Measurements from ENCODE around the gene MAP4K4. TPM values are rescaled to one million over a fixed set of nuclear protein-coding genes. Genes with fewer than 3 reads are reported as not detected.

The MAP4K4 gene
- total RNA-seq, 4 donors from 2014 or later: 79.3 to 104 (median 95.0) TPM

DNA sequence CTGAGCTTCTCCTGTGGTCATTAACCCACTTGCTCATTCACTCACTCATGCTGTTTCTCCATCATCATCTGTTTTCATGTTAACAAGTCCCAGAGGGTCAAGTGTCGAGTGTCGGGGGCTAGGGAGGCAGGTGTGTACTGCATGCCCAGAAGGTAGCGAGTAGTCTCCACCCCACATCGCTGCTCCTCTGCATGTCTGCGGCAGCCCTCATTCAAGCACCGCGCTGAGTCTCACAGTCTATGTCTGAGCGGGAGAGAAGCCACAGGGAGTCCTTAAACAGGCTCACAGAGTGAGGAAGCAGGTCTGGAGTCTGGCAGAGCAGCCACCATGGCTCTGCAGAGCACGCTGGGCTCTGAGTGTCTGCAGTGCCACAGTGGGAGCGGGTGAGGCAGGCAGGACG is 172.9 kb downstream of the MAP4K4 start:
- TF ChIP-seq, protein P1, sequence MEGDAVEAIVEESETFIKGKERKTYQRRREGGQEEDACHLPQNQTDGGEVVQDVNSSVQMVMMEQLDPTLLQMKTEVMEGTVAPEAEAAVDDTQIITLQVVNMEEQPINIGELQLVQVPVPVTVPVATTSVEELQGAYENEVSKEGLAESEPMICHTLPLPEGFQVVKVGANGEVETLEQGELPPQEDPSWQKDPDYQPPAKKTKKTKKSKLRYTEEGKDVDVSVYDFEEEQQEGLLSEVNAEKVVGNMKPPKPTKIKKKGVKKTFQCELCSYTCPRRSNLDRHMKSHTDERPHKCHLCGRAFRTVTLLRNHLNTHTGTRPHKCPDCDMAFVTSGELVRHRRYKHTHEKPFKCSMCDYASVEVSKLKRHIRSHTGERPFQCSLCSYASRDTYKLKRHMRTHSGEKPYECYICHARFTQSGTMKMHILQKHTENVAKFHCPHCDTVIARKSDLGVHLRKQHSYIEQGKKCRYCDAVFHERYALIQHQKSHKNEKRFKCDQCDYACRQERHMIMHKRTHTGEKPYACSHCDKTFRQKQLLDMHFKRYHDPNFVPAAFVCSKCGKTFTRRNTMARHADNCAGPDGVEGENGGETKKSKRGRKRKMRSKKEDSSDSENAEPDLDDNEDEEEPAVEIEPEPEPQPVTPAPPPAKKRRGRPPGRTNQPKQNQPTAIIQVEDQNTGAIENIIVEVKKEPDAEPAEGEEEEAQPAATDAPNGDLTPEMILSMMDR (IDR thresholded peaks at IDR 0.05; ENCODE audit: low read depth): no peak

DNA sequence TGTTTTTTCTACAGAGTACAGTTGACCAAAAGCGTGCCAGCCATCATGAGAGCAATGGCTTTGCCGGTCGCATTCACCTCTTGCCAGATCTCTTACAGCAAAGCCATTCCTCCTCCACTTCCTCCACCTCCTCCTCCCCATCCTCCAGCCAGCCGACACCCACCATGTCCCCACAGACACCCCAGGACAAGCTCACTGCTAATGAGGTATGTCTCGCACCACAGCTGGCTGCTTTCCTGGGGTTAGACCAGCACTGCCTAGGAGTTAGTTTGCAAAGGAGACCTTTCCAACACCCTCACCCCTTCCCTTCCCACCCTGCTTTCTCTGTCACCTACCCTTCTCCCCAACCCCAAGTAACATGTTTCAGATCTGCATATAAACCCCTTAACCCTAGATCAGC is 174.0 kb downstream of the MAP4K4 start:
- TF ChIP-seq, protein P1 (IDR thresholded peaks at IDR 0.05; ENCODE audit: low read depth): no peak

GRCh38 chr2:101872480-101872879 is 175.0 kb downstream of the MAP4K4 start:
- TF ChIP-seq, protein P1 (IDR thresholded peaks at IDR 0.05; ENCODE audit: low read depth): no peak

DNA sequence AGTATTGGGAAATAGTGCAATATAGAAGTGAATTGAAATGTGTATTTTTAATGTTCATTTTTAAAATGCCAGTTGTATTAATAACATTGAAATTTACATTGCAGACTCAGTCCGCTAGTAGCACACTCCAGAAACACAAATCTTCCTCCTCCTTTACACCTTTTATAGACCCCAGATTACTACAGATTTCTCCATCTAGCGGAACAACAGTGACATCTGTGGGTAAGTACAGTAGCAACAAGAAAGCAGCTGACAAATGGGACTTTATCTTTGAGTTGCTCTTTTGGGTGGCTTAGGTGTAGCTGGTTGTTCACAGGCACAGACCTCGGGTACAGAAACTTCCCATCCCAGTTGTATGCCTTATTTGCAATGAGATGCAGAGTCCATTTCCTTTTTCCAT is 176.0 kb downstream of the MAP4K4 start:
- TF ChIP-seq, protein P1 (IDR thresholded peaks at IDR 0.05; ENCODE audit: low read depth): no peak

- TF ChIP-seq, protein P1 (IDR thresholded peaks at IDR 0.05; ENCODE audit: low read depth): no peak
Observed at GRCh38 chr2:101874069-101874468, 176.6 kb downstream of the MAP4K4 start.

- TF ChIP-seq, protein P1 (IDR thresholded peaks at IDR 0.05; ENCODE audit: low read depth): no peak
Observed at GRCh38 chr2:101879466-101879865, 182.0 kb downstream of the MAP4K4 start.

DNA sequence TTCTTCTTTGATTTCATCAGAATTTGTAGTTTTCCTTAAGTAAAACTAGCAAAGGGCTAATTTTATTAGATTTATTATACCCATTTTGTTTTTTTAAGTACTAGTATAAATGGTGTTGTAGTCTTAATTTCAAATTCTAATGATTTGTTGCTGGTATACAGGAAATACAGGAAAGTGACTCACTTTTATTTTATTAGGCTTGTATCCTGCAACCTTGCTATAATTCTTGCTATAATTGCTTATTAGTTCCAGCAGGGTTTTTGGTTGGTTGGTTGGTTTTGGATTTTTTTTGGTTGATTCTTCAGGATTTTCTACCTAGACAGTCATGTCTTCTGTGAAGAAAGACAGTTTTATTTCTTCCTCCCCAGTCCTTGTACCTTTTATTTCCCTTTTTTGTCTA is 183.6 kb downstream of the MAP4K4 start:
- TF ChIP-seq, protein P1 (IDR thresholded peaks at IDR 0.05; ENCODE audit: low read depth): no peak

Measured in subcutaneous adipose tissue (tissue), 4 donors.